Erythroblast (primary cell): ENCODE measurements around the gene OCA2.

Source experiments
- GATA1 ChIP-seq: IDR thresholded peaks from 2 replicates; pipeline ENCODE4 v1.6.1; 2011; ENCODE audit warnings: low read depth, mild to moderate bottlenecking, control low read depth, low read length, moderate library complexity
- POLR2A ChIP-seq: IDR thresholded peaks from 2 replicates; pipeline ENCODE4 v1.6.1; 2011; ENCODE audit warnings: mild to moderate bottlenecking, low read length

GRCh38 chr15:27846722-27847395 is 252.3 kb downstream of the OCA2 start:
- TF ChIP-seq POLR2A, result no peak
- TF ChIP-seq GATA1, result no peak
